Measurements from ENCODE around the gene INHA.

Gene INHA

GRCh38 chr2:219547621-219548020 lies 24.5 kb upstream of the INHA start (continued):
- TF ChIP-seq, protein P1, sequence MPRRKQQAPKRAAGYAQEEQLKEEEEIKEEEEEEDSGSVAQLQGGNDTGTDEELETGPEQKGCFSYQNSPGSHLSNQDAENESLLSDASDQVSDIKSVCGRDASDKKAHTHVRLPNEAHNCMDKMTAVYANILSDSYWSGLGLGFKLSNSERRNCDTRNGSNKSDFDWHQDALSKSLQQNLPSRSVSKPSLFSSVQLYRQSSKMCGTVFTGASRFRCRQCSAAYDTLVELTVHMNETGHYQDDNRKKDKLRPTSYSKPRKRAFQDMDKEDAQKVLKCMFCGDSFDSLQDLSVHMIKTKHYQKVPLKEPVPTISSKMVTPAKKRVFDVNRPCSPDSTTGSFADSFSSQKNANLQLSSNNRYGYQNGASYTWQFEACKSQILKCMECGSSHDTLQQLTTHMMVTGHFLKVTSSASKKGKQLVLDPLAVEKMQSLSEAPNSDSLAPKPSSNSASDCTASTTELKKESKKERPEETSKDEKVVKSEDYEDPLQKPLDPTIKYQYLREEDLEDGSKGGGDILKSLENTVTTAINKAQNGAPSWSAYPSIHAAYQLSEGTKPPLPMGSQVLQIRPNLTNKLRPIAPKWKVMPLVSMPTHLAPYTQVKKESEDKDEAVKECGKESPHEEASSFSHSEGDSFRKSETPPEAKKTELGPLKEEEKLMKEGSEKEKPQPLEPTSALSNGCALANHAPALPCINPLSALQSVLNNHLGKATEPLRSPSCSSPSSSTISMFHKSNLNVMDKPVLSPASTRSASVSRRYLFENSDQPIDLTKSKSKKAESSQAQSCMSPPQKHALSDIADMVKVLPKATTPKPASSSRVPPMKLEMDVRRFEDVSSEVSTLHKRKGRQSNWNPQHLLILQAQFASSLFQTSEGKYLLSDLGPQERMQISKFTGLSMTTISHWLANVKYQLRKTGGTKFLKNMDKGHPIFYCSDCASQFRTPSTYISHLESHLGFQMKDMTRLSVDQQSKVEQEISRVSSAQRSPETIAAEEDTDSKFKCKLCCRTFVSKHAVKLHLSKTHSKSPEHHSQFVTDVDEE (CRISPR knock-in tag; IDR thresholded peaks at IDR 0.05) = no peak
- TF ChIP-seq, protein P2, sequence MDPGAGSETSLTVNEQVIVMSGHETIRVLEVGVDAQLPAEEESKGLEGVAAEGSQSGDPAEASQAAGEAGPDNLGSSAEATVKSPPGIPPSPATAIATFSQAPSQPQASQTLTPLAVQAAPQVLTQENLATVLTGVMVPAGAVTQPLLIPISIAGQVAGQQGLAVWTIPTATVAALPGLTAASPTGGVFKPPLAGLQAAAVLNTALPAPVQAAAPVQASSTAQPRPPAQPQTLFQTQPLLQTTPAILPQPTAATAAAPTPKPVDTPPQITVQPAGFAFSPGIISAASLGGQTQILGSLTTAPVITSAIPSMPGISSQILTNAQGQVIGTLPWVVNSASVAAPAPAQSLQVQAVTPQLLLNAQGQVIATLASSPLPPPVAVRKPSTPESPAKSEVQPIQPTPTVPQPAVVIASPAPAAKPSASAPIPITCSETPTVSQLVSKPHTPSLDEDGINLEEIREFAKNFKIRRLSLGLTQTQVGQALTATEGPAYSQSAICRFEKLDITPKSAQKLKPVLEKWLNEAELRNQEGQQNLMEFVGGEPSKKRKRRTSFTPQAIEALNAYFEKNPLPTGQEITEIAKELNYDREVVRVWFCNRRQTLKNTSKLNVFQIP (CRISPR knock-in tag; IDR thresholded peaks at IDR 0.05; ENCODE audit: borderline replicate concordance, low read depth) = no peak
- TF ChIP-seq BACH2 (CRISPR knock-in tag; IDR thresholded peaks at IDR 0.05; ENCODE audit: borderline replicate concordance) (no peak), TOX (CRISPR knock-in tag; IDR thresholded peaks at IDR 0.05; ENCODE audit: borderline replicate concordance) (no peak), RARB (CRISPR knock-in tag; IDR thresholded peaks at IDR 0.05) (no peak)

DNA sequence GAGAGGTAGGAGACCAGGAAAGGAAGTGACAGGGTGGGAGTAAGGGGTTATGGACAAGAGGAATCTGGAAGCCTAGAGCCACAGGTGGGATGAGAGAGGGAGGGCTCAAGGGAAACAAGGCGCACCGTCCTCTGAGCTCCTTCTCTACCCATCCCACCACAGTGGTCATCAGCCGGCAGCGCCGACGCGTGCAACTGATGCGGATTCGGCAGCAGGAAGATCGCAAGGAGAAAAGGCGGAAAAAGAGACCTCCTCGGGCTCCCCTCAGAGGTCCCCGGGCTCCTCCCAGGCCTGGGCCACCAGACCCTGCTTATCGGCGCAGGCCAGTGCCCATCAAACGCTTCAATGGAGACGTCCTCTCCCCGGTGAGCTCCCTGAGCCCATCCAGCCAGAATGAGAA lies 23.1 kb upstream of the INHA start:
- no peak for TF ChIP-seq RARB (CRISPR knock-in tag; IDR thresholded peaks at IDR 0.05)
- TF ChIP-seq ZNF565 (CRISPR knock-in tag; conservative IDR thresholded peaks at IDR 0.05; ENCODE audit: low read depth) = no peak
- ATAC-seq = no peak

- ATAC-seq = no peak
Observed at GRCh38 chr2:219549619-219550018, 22.5 kb upstream of the INHA start.

More at GRCh38 chr2:219549619-219550018, 22.5 kb upstream of the INHA start:
- TF ChIP-seq SNAI2 (CRISPR knock-in tag; IDR thresholded peaks at IDR 0.05) (no peak), CSRNP3 (CRISPR knock-in tag; IDR thresholded peaks at IDR 0.05) (no peak), PPARA (CRISPR knock-in tag; IDR thresholded peaks at IDR 0.05; ENCODE audit: borderline replicate concordance) (no peak), ISL1 (CRISPR knock-in tag; IDR thresholded peaks at IDR 0.05) (no peak), RARB (CRISPR knock-in tag; IDR thresholded peaks at IDR 0.05) (no peak), ARNTL (CRISPR knock-in tag; IDR thresholded peaks at IDR 0.05; ENCODE audit: borderline replicate concordance, low read depth) (no peak), ZNF565 (CRISPR knock-in tag; conservative IDR thresholded peaks at IDR 0.05; ENCODE audit: low read depth) (no peak), ZFP3 (CRISPR knock-in tag; IDR thresholded peaks at IDR 0.05) (no peak), ZNF8 (CRISPR knock-in tag; IDR thresholded peaks at IDR 0.05) (no peak), PATZ1 (CRISPR knock-in tag; IDR thresholded peaks at IDR 0.05; ENCODE audit: borderline replicate concordance) (no peak), CSDC2 (CRISPR knock-in tag; IDR thresholded peaks at IDR 0.05) (no peak), BACH2 (CRISPR knock-in tag; IDR thresholded peaks at IDR 0.05; ENCODE audit: borderline replicate concordance) (no peak), TOX (CRISPR knock-in tag; IDR thresholded peaks at IDR 0.05; ENCODE audit: borderline replicate concordance) (no peak), TCF4 (CRISPR knock-in tag; IDR thresholded peaks at IDR 0.05; ENCODE audit: borderline replicate concordance) (no peak), OSR1 (CRISPR knock-in tag; IDR thresholded peaks at IDR 0.05) (no peak), ZNF70 (CRISPR knock-in tag; IDR thresholded peaks at IDR 0.05) (no peak), ZFP30 (CRISPR knock-in tag; IDR thresholded peaks at IDR 0.05) (no peak)
- TF ChIP-seq, protein P2 (CRISPR knock-in tag; IDR thresholded peaks at IDR 0.05; ENCODE audit: borderline replicate concordance, low read depth) = no peak
- TF ChIP-seq, protein P1 (CRISPR knock-in tag; IDR thresholded peaks at IDR 0.05) = no peak
